Measurements from ENCODE around the gene MRO. TPM values are rescaled to one million over a fixed set of nuclear protein-coding genes. Genes with fewer than 3 reads are reported as not detected.

Gene MRO
- total RNA-seq, 1 donor from 2014 or later = 0.44 TPM

- no peaks in the 10 kb centered on the region for H3K4me1 ChIP-seq
- intact Hi-C loops (cut with DNase I) = no loop called here
- no peaks in the 10 kb centered on the region for H3K36me3 ChIP-seq
- no peak overlapping the region for H3K4me3 ChIP-seq
- H3K9me3 ChIP-seq = no peaks in the 10 kb centered on the region
- ATAC-seq = no peak
- DNase-seq = no peak
- H3K27ac ChIP-seq = no peak overlapping the region
- H3K27me3 ChIP-seq (ENCODE audit: low read depth) = peaks cover 33% of the 10 kb centered on the region
- TF ChIP-seq CTCF (IDR thresholded peaks at IDR 0.05) = no peak
Measured at GRCh38 chr18:50812834-50813233, 7.0 kb downstream of the MRO start.

GRCh38 chr18:50807176-50807575 is 12.6 kb downstream of the MRO start:
- TF ChIP-seq CTCF (IDR thresholded peaks at IDR 0.05) = no peak
- Histone ChIP-seq H3K4me3 (no peak overlapping the region), H3K9me3 (no peaks in the 10 kb centered on the region), H3K4me1 (no peaks in the 10 kb centered on the region), H3K27ac (no peak overlapping the region), H3K36me3 (no peaks in the 10 kb centered on the region), H3K27me3 (ENCODE audit: low read depth) (peaks cover 30% of the 10 kb centered on the region)
- intact Hi-C loops (cut with DNase I) = no loop called here
- no peak for DNase-seq
- peak in 1 of 2 donors; percentile 64 for ATAC-seq

- Histone ChIP-seq H3K36me3 (no peaks in the 10 kb centered on the region), H3K9me3 (no peaks in the 10 kb centered on the region), H3K4me3 (no peak overlapping the region), H3K27me3 (ENCODE audit: low read depth) (peaks cover 26% of the 10 kb centered on the region), H3K4me1 (no peaks in the 10 kb centered on the region), H3K27ac (no peak overlapping the region)
- intact Hi-C loops (cut with DNase I) = no loop called here
- no peak for TF ChIP-seq CTCF (IDR thresholded peaks at IDR 0.05)
- ATAC-seq (peak; percentile 75 to 86), DNase-seq (peak; percentile 72)
Measured at GRCh38 chr18:50806208-50806616, 13.6 kb downstream of the MRO start.

- no peak for DNase-seq
- Histone ChIP-seq H3K4me1 (no peaks in the 10 kb centered on the region), H3K4me3 (no peak overlapping the region), H3K36me3 (no peaks in the 10 kb centered on the region), H3K27ac (no peak overlapping the region), H3K9me3 (no peaks in the 10 kb centered on the region), H3K27me3 (ENCODE audit: low read depth) (peaks cover 22% of the 10 kb centered on the region)
- no peak for TF ChIP-seq CTCF (IDR thresholded peaks at IDR 0.05)
- ATAC-seq = peak; percentile 45 to 50
- intact Hi-C loops (cut with DNase I) = no loop called here
Measured at GRCh38 chr18:50805732-50806131, 14.1 kb downstream of the MRO start.

GRCh38 chr18:50803592-50803991 is 16.2 kb downstream of the MRO start:
- Histone ChIP-seq H3K4me1 (no peaks in the 10 kb centered on the region), H3K27me3 (ENCODE audit: low read depth) (peaks cover 20% of the 10 kb centered on the region), H3K4me3 (no peak overlapping the region), H3K36me3 (no peaks in the 10 kb centered on the region), H3K27ac (no peak overlapping the region), H3K9me3 (no peaks in the 10 kb centered on the region)
- intact Hi-C loops (cut with DNase I) = no loop called here
- no peak for DNase-seq
- no peak for TF ChIP-seq CTCF (IDR thresholded peaks at IDR 0.05)
- no peak for ATAC-seq

GRCh38 chr18:50802141-50802540 is 17.7 kb downstream of the MRO start:
- ATAC-seq (no peak), DNase-seq (no peak)
- H3K27ac ChIP-seq = no peak overlapping the region
- H3K9me3 ChIP-seq = no peaks in the 10 kb centered on the region
- H3K36me3 ChIP-seq = no peaks in the 10 kb centered on the region
- intact Hi-C loops (cut with DNase I) = no loop called here
- no peak for TF ChIP-seq CTCF (IDR thresholded peaks at IDR 0.05)
- H3K4me1 ChIP-seq = no peaks in the 10 kb centered on the region
- H3K4me3 ChIP-seq = no peak overlapping the region
- peaks cover 24% of the 10 kb centered on the region for H3K27me3 ChIP-seq (ENCODE audit: low read depth)

Measured in lower lobe of right lung (tissue), 2 donors.